ENCODE results near the gene USP5. TPM values are rescaled to one million over a fixed set of nuclear protein-coding genes. Genes with fewer than 3 reads are reported as not detected.

USP5 gene
- total RNA-seq, result 100 to 1,000 TPM in 1 of 2 experiments, 10 to 100 TPM in 1; 98.8 to 129 TPM

GRCh38 chr12:6851921-6852650 lies at the start of gene USP5:
USP5 (plus strand) TSS chr12:6852150; CDS start chr12:6852180, 30 bp downstream.
- Mint-ChIP-seq H3K27ac (peak within 1 kb of the TSS; percentile 100), H3K4me3 (peak within 1 kb of the TSS; percentile 85), H3K4me1 (peaks cover 45% of the 10 kb centered on the region), H3K36me3 (peaks cover 38% of the 10 kb centered on the region), H3K9me3 (ENCODE audit: low read depth) (no peaks in the 10 kb centered on the region), H3K27me3 (no peaks in the 10 kb centered on the region)
- CTCF ChIA-PET, result interaction anchor here (0.5 to 7.8 kb wide), 19 partner anchors 8 to 166 kb away, joined by 3 to 65 read pairs (median 5); partner anchors contain the start of genes COPS7A, GNB3, LPCAT3 and MLF2
- ATAC-seq (peak; percentile 82), DNase-seq (peak; percentile 100)

GRCh38 chr12:6807170-6807569 lies 44.8 kb upstream of the USP5 start:
- H3K27me3 Mint-ChIP-seq, result peaks cover 14% of the 10 kb centered on the region
- no peak for DNase-seq
- ATAC-seq, result no peak
- H3K4me1 Mint-ChIP-seq, result peaks cover 6% of the 10 kb centered on the region
- H3K9me3 Mint-ChIP-seq (ENCODE audit: low read depth), result no peaks in the 10 kb centered on the region
- CTCF ChIA-PET, result interaction anchor here (0.7 to 1.0 kb wide), 2 partner anchors 12 to 160 kb away, joined by 3 to 4 read pairs; partner anchors contain the start of gene ACRBP
- H3K4me3 Mint-ChIP-seq, result no peak overlapping the region
- H3K36me3 Mint-ChIP-seq, result no peaks in the 10 kb centered on the region
- no peak overlapping the region for H3K27ac Mint-ChIP-seq

- no peak for ATAC-seq
- Mint-ChIP-seq H3K27me3 (peaks cover 19% of the 10 kb centered on the region), H3K36me3 (no peaks in the 10 kb centered on the region), H3K4me1 (peaks cover 6% of the 10 kb centered on the region), H3K4me3 (no peak overlapping the region), H3K9me3 (ENCODE audit: low read depth) (no peaks in the 10 kb centered on the region), H3K27ac (no peak overlapping the region)
- CTCF ChIA-PET, result interaction anchor here (0.7 to 1.5 kb wide), 2 partner anchors 16 to 69 kb away, joined by 3 to 4 read pairs; no protein-coding TSS in a partner anchor
- DNase-seq, result no peak
Measured at GRCh38 chr12:6809056-6809455, 42.9 kb upstream of the USP5 start.

GRCh38 chr12:6810758-6811157 lies 41.2 kb upstream of the USP5 start:
- Mint-ChIP-seq H3K27me3 (peaks cover 23% of the 10 kb centered on the region), H3K36me3 (no peaks in the 10 kb centered on the region), H3K4me1 (peaks cover 6% of the 10 kb centered on the region), H3K9me3 (ENCODE audit: low read depth) (no peaks in the 10 kb centered on the region), H3K27ac (no peak overlapping the region), H3K4me3 (no peak overlapping the region)
- DNase-seq (no peak), ATAC-seq (no peak)
- CTCF ChIA-PET, result interaction anchor here (1.1 to 2.0 kb wide), 2 partner anchors 18 to 57 kb away, joined by 3 to 8 read pairs; partner anchors contain the start of gene MLF2

GRCh38 chr12:6813363-6813762 lies 38.6 kb upstream of the USP5 start:
- no peak for ATAC-seq
- Mint-ChIP-seq H3K36me3 (no peaks in the 10 kb centered on the region), H3K4me1 (peaks cover 6% of the 10 kb centered on the region), H3K4me3 (no peak overlapping the region), H3K9me3 (ENCODE audit: low read depth) (no peaks in the 10 kb centered on the region), H3K27ac (no peak overlapping the region), H3K27me3 (peaks cover 19% of the 10 kb centered on the region)
- CTCF ChIA-PET, result interaction anchor here (0.6 to 2.5 kb wide), 8 partner anchors 8 to 59 kb away, joined by 3 to 12 read pairs (median 4); partner anchors contain the start of genes GPR162 and MLF2
- DNase-seq, result no peak

GRCh38 chr12:6816598-6816997 lies 35.4 kb upstream of the USP5 start:
- H3K4me1 Mint-ChIP-seq, result peaks cover 6% of the 10 kb centered on the region
- no peak for DNase-seq
- ATAC-seq, result no peak
- no peak overlapping the region for H3K27ac Mint-ChIP-seq
- no peaks in the 10 kb centered on the region for H3K36me3 Mint-ChIP-seq
- H3K4me3 Mint-ChIP-seq, result no peak overlapping the region
- H3K27me3 Mint-ChIP-seq, result peaks cover 23% of the 10 kb centered on the region
- no peaks in the 10 kb centered on the region for H3K9me3 Mint-ChIP-seq (ENCODE audit: low read depth)
- CTCF ChIA-PET, result interaction anchor here (0.5 to 1.2 kb wide), 3 partner anchors 12 to 49 kb away, joined by 3 read pairs; partner anchors contain the start of gene P3H3

GRCh38 chr12:6817098-6817497 lies 34.9 kb upstream of the USP5 start:
- H3K27me3 Mint-ChIP-seq, result peaks cover 25% of the 10 kb centered on the region
- CTCF ChIA-PET, result interaction anchor here (0.5 to 1.2 kb wide), 2 partner anchors 12 to 50 kb away, joined by 3 read pairs; partner anchors contain the start of gene P3H3

GRCh38 chr12:6817662-6818157 lies 34.2 kb upstream of the USP5 start:
- no peaks in the 10 kb centered on the region for H3K9me3 Mint-ChIP-seq (ENCODE audit: low read depth)
- peaks cover 29% of the 10 kb centered on the region for H3K27me3 Mint-ChIP-seq
- no peak overlapping the region for H3K4me3 Mint-ChIP-seq
- no peaks in the 10 kb centered on the region for H3K36me3 Mint-ChIP-seq
- DNase-seq (no peak), ATAC-seq (no peak)
- H3K27ac Mint-ChIP-seq, result no peak overlapping the region
- CTCF ChIA-PET, result interaction anchor here (1.5 kb wide), 1 partner anchor 52 kb away, joined by 3 read pairs; no protein-coding TSS in a partner anchor
- H3K4me1 Mint-ChIP-seq, result peaks cover 9% of the 10 kb centered on the region

More at GRCh38 chr12:6817098-6817497, 34.9 kb upstream of the USP5 start:
- Mint-ChIP-seq H3K36me3 (no peaks in the 10 kb centered on the region), H3K4me3 (no peak overlapping the region), H3K4me1 (peaks cover 9% of the 10 kb centered on the region), H3K9me3 (ENCODE audit: low read depth) (no peaks in the 10 kb centered on the region), H3K27ac (no peak overlapping the region)
- DNase-seq (peak; percentile 41), ATAC-seq (no peak)

- H3K27ac Mint-ChIP-seq, result no peak overlapping the region
Measured at GRCh38 chr12:6818222-6818621, 33.7 kb upstream of the USP5 start.

GRCh38 chr12:6818645-6819044 lies 33.3 kb upstream of the USP5 start:
- peaks cover 36% of the 10 kb centered on the region for H3K27me3 Mint-ChIP-seq
- H3K27ac Mint-ChIP-seq, result no peak overlapping the region
- no peak overlapping the region for H3K4me3 Mint-ChIP-seq
- ATAC-seq (no peak), DNase-seq (peak; percentile 37)
- no peaks in the 10 kb centered on the region for H3K9me3 Mint-ChIP-seq (ENCODE audit: low read depth)
- peaks cover 9% of the 10 kb centered on the region for H3K4me1 Mint-ChIP-seq
- no peaks in the 10 kb centered on the region for H3K36me3 Mint-ChIP-seq
- CTCF ChIA-PET, result interaction anchor here (0.5 to 1.5 kb wide), 2 partner anchors 11 to 53 kb away, joined by 3 read pairs; no protein-coding TSS in a partner anchor

More at GRCh38 chr12:6818222-6818621, 33.7 kb upstream of the USP5 start:
- H3K9me3 Mint-ChIP-seq (ENCODE audit: low read depth), result no peaks in the 10 kb centered on the region
- ATAC-seq (no peak), DNase-seq (no peak)
- CTCF ChIA-PET, result interaction anchor here (1.5 kb wide), 1 partner anchor 53 kb away, joined by 3 read pairs; no protein-coding TSS in a partner anchor
- peaks cover 34% of the 10 kb centered on the region for H3K27me3 Mint-ChIP-seq
- peaks cover 9% of the 10 kb centered on the region for H3K4me1 Mint-ChIP-seq
- H3K4me3 Mint-ChIP-seq, result no peak overlapping the region
- H3K36me3 Mint-ChIP-seq, result no peaks in the 10 kb centered on the region

GRCh38 chr12:6819106-6820030 lies 32.6 kb upstream of the USP5 start:
- CTCF ChIA-PET, result interaction anchor here (0.5 to 10.4 kb wide), 4 partner anchors 12 to 64 kb away, joined by 3 to 120 read pairs (median 4); partner anchors contain the start of gene MLF2
- no peaks in the 10 kb centered on the region for H3K36me3 Mint-ChIP-seq
- no peak for ATAC-seq
- no peak overlapping the region for H3K27ac Mint-ChIP-seq
- no peaks in the 10 kb centered on the region for H3K9me3 Mint-ChIP-seq (ENCODE audit: low read depth)
- H3K4me1 Mint-ChIP-seq, result peaks cover 9% of the 10 kb centered on the region
- no peak overlapping the region for H3K4me3 Mint-ChIP-seq
- H3K27me3 Mint-ChIP-seq, result peaks cover 38% of the 10 kb centered on the region
- DNase-seq, result no peak

- H3K4me1 Mint-ChIP-seq, result peaks cover 10% of the 10 kb centered on the region
- no peak overlapping the region for H3K4me3 Mint-ChIP-seq
- H3K27ac Mint-ChIP-seq, result no peak overlapping the region
- H3K27me3 Mint-ChIP-seq, result peaks cover 41% of the 10 kb centered on the region
- no peaks in the 10 kb centered on the region for H3K9me3 Mint-ChIP-seq (ENCODE audit: low read depth)
- ATAC-seq (no peak), DNase-seq (no peak)
- no peaks in the 10 kb centered on the region for H3K36me3 Mint-ChIP-seq
- CTCF ChIA-PET, result interaction anchor here (1.0 to 10.4 kb wide), 2 partner anchors 15 to 64 kb away, joined by 4 to 120 read pairs; partner anchors contain the start of gene MLF2
Measured at GRCh38 chr12:6820166-6820565, 31.8 kb upstream of the USP5 start.

All from activated CD8-positive, alpha-beta memory T cell treated with anti-CD3 and anti-CD28 coated beads, Interleukin-2, amount 10 ng/mL, durations not matched to agents 7 days and 5 days (primary cell).